Ishikawa (cell line): ENCODE measurements around the gene PLXNB2.
A peak's percentile ranks its signal among the peaks of the same experiment; 100 is the strongest.

Experiments used
- CEBPB ChIP-seq: IDR thresholded peaks from 2 replicates; pipeline ENCODE4 v1.6.1; 2012
- CREB1 ChIP-seq: IDR thresholded peaks from 2 replicates; pipeline ENCODE4 v1.6.1; 2012; ENCODE audit warnings: low read depth
- EGR1 ChIP-seq: IDR thresholded peaks from 2 replicates; pipeline ENCODE4 v1.6.1; 2012
- EP300 ChIP-seq: IDR thresholded peaks from 2 replicates; pipeline ENCODE4 v1.6.1; 2012; ENCODE audit warnings: borderline replicate concordance
- FOXM1 ChIP-seq: IDR thresholded peaks from 2 replicates; pipeline ENCODE4 v1.6.1; 2012; ENCODE audit warnings: low read depth, borderline replicate concordance
- MAX ChIP-seq: IDR thresholded peaks from 2 replicates; pipeline ENCODE4 v1.6.1; 2012
- NFIC ChIP-seq: IDR thresholded peaks from 2 replicates; pipeline ENCODE4 v1.6.1; 2012
- RAD21 ChIP-seq: IDR thresholded peaks from 2 replicates; pipeline ENCODE4 v1.6.1; 2012; ENCODE audit warnings: low read depth
- TAF1 ChIP-seq: IDR thresholded peaks from 2 replicates; pipeline ENCODE4 v1.6.1; 2012; ENCODE audit warnings: low read depth, mild to moderate bottlenecking
- TCF12 ChIP-seq: IDR thresholded peaks from 2 replicates; pipeline ENCODE4 v1.6.1; 2012; ENCODE audit warnings: low read depth
- TEAD4 ChIP-seq: IDR thresholded peaks from 2 replicates; pipeline ENCODE4 v1.6.1; 2012
- USF1 ChIP-seq: IDR thresholded peaks from 2 replicates; pipeline ENCODE4 v1.6.1; 2012
- TF ChIP-seq, protein P1 (sequence below): IDR thresholded peaks from 2 replicates; pipeline ENCODE4 v1.6.1; 2012; ENCODE audit warnings: low read depth, mild to moderate bottlenecking

DNA sequence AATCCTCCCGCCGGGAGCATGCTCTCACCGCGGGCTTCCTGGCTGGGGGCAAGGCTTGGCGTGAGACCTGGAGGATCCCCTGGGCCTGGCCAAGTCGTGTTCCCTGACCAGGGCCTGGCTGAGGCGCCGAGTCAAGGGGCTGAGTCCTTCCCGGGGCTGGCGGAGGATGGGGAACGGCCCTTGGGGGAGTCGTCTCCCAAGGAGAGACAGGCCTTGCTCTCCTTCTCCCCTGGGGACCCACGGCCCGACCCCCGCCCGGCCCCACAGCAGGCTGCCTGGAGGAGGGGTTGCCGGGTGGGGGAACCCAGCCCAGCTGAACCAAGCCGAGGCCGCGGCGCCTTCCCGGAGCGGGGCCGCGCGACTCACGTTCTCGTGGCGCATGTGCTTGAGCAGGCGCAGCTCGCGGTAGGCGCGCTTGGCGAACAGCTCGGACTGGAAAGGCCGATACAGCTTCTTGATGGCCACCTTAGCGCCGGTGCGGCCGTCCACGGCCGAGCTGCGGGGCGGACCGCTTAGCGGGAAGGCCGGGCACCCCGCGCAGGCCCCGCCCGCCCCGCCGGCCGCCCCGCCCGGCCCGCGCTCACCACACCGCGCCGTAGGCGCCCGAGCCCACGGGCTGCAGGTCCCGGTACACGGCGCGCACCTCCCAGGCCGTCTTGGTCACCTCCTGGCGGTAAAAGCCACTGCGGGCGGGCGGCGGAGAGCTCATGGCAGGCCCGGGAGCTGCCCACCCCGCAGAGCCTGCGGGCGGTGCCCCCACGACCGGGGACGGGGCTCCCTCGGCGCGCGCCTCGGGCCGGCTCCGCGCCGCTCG, 46.4 kb downstream of the PLXNB2 start:
- TF ChIP-seq, protein P1, sequence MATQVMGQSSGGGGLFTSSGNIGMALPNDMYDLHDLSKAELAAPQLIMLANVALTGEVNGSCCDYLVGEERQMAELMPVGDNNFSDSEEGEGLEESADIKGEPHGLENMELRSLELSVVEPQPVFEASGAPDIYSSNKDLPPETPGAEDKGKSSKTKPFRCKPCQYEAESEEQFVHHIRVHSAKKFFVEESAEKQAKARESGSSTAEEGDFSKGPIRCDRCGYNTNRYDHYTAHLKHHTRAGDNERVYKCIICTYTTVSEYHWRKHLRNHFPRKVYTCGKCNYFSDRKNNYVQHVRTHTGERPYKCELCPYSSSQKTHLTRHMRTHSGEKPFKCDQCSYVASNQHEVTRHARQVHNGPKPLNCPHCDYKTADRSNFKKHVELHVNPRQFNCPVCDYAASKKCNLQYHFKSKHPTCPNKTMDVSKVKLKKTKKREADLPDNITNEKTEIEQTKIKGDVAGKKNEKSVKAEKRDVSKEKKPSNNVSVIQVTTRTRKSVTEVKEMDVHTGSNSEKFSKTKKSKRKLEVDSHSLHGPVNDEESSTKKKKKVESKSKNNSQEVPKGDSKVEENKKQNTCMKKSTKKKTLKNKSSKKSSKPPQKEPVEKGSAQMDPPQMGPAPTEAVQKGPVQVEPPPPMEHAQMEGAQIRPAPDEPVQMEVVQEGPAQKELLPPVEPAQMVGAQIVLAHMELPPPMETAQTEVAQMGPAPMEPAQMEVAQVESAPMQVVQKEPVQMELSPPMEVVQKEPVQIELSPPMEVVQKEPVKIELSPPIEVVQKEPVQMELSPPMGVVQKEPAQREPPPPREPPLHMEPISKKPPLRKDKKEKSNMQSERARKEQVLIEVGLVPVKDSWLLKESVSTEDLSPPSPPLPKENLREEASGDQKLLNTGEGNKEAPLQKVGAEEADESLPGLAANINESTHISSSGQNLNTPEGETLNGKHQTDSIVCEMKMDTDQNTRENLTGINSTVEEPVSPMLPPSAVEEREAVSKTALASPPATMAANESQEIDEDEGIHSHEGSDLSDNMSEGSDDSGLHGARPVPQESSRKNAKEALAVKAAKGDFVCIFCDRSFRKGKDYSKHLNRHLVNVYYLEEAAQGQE: 0 out of 2 replicates have a peak, but pooled peaks have one; percentile 11
- TF ChIP-seq RAD21 (no peak), TCF12 (no peak), USF1 (no peak), FOXM1 (no peak), CEBPB (no peak), NFIC (no peak), CREB1 (no peak), EGR1 (no peak), EP300 (no peak), TAF1 (no peak; the same call in 1 of the 2 replicates), MAX (peak; percentile 79), TEAD4 (no peak)
